Activated T-cell treated with anti-CD3 and anti-CD28 coated beads, Interleukin-2, amount 50 U/mL, for 72 hours (primary cell): Measurements from ENCODE around the gene CCSER1. TPM values are rescaled to one million over a fixed set of nuclear protein-coding genes. Genes with fewer than 3 reads are reported as not detected.

Source experiments
- ATAC-seq, 2 donors: fragments of 150-1000 bp; cut with Tn5 transposase; replicated peaks in 1 of 2; 2 replicates each; pipeline ENCODE4 v1.10.0; 2021; ENCODE audit warnings: moderate library complexity in 2 of 2, mild to moderate bottlenecking in 1 of 2
- DNase-seq, 2 donors: peaks; one replicate each; pipeline ENCODE4 v3.0.0; 2021 to 2022; ENCODE audit warnings: mixed read lengths in 1 of 2
- H3K27ac Mint-ChIP-seq: one replicate; pipeline ENCODE4 v1.8.0; 2022; ENCODE audit warnings: mild to moderate bottlenecking, moderate library complexity, mixed read lengths
- H3K27me3 Mint-ChIP-seq: one replicate; pipeline ENCODE4 v1.8.0; 2022; ENCODE audit warnings: low read depth, mixed read lengths
- H3K36me3 Mint-ChIP-seq, 2 donors: one replicate each; pipeline ENCODE4 v1.8.0; 2022; ENCODE audit warnings: mixed read lengths in 2 of 2, mild to moderate bottlenecking in 1 of 2; ENCODE audit not compliant: insufficient read depth in 2 of 2
- H3K4me1 Mint-ChIP-seq: one replicate; pipeline ENCODE4 v1.8.0; 2022; ENCODE audit warnings: low read depth, mixed read lengths
- H3K4me3 Mint-ChIP-seq, 2 donors: one replicate each; pipeline ENCODE4 v1.8.0; 2022; ENCODE audit warnings: mild to moderate bottlenecking in 2 of 2, mixed read lengths in 2 of 2, moderate library complexity in 2 of 2
- H3K9me3 Mint-ChIP-seq, 2 donors: one replicate each; pipeline ENCODE4 v1.8.0; 2022; ENCODE audit warnings: mixed read lengths in 2 of 2
- total RNA-seq, 2 donors: library from RNA; stranded (reverse); gene quantifications; one replicate each; pipeline ENCODE4 v1.2.3, GENCODE V29; 2022

The CCSER1 gene
- total RNA-seq, 2 donors from 2014 or later, result 0.09 TPM; not detected in 1

DNA sequence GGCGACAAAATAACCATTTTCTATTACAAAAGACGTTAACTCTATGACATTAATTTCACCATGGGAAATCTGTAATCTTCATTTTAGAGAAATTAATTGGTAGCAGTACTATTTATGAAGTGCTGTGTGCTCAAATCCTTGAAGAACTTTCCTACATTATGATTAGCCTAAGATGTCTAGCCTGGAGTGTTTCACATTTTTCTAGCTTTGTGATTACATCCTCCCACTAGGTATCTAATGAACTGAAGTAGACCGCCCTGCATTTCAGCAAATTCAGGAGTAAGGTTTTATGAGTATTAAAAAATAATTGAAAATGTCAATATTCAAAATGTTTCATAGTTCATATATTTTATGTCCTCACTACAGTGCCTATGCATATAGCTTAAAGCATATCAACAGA, 713.1 kb downstream of the CCSER1 start:
- Mint-ChIP-seq H3K9me3 (peaks cover 2 to 3% of the 10 kb centered on the region in 2 donors), H3K4me3 (no peak overlapping the region), H3K4me1 (no peaks in the 10 kb centered on the region), H3K36me3 (no peaks in the 10 kb centered on the region), H3K27me3 (no peaks in the 10 kb centered on the region), H3K27ac (no peak overlapping the region)
- no peak for ATAC-seq
- no peak for DNase-seq

DNA sequence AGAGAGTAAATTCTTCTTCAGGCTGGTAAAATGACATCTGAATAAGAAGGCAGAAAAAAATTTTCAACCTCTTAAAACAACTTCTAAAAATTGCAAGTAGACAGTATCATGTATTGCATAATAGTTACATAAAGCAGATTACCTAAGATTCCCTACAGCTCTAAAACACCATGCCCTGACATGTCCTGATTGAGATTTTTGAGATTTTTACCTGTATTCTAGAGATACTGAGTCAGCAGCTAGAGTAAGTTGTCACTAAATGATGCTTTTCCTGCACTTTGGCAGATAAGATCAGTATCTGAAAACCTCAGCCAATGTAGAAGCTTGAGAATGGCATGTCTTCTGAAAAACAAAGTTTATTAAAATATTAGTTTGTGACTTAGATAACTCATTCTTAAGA, 713.6 kb downstream of the CCSER1 start:
- H3K27me3 Mint-ChIP-seq, result no peaks in the 10 kb centered on the region
- ATAC-seq (no peak), DNase-seq (no peak)
- H3K9me3 Mint-ChIP-seq, result peaks cover 2 to 3% of the 10 kb centered on the region in 2 donors
- no peaks in the 10 kb centered on the region for H3K36me3 Mint-ChIP-seq
- H3K4me3 Mint-ChIP-seq, result no peak overlapping the region
- H3K4me1 Mint-ChIP-seq, result no peaks in the 10 kb centered on the region
- H3K27ac Mint-ChIP-seq, result no peak overlapping the region

DNA sequence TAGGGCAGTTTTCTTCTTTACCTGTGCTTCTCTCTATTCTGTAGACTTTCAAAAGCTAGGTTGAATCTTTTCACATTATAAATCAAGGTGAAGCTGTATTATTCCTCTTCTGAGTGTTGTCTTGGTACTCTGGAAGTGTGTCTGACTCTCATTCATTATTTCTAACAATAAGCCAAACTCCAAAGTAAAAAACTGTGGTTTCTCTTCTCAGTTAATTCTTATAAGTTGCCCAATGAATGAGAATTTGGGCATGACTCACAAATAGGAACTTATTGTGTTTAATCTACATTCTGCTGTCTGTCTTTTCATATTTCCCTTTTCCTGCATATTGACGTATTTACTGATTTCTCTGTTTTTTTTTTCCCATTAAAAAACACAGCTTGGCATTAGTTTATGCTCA, 714.5 kb downstream of the CCSER1 start:
- Mint-ChIP-seq H3K27me3 (no peaks in the 10 kb centered on the region), H3K27ac (no peak overlapping the region), H3K9me3 (peaks cover 2 to 3% of the 10 kb centered on the region in 2 donors), H3K4me1 (no peaks in the 10 kb centered on the region), H3K4me3 (no peak overlapping the region), H3K36me3 (no peaks in the 10 kb centered on the region)
- ATAC-seq, result no peak
- no peak for DNase-seq

DNA sequence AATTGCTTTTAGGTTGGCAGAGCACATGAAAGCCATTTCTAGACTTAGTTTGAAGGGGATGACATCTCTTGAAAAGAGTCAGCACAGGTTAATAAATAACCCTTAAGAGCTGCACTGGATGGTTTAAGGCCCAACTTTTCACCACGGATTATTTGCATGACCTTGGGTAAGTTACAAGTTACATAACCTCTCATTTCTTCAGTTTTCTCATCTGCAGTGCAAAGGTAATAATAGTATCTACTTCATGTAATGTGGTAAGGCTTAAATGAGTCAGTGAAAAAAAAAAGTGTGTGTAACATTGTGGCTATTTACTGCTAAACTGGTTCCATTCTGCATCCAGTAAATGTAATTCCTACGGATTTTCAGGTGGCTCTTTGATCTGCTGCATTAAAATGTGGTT, 715.8 kb downstream of the CCSER1 start:
- no peaks in the 10 kb centered on the region for H3K36me3 Mint-ChIP-seq
- H3K27ac Mint-ChIP-seq, result no peak overlapping the region
- H3K4me1 Mint-ChIP-seq, result no peaks in the 10 kb centered on the region
- ATAC-seq (no peak), DNase-seq (no peak)
- no peak overlapping the region for H3K4me3 Mint-ChIP-seq
- H3K27me3 Mint-ChIP-seq, result no peaks in the 10 kb centered on the region
- H3K9me3 Mint-ChIP-seq, result peaks cover 2 to 3% of the 10 kb centered on the region in 2 donors

DNA sequence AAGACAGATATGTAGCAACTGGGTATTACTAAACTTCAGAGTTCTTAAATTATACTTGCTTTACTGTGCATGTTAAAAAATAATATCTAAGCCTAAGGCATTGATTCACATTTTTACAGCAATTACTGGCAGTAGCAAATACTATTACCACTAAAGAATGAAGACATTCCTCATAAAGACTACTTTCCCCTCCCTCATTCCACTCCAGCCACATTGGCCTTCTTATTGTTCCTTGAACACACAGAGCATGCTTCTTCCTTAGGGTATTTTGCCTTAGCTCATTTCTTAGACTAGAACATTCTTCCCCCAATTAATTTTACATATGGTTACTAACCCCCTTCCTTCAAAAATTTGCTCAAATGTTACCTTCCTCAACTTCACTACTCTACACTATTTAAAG, 717.0 kb downstream of the CCSER1 start:
- Mint-ChIP-seq H3K4me1 (no peaks in the 10 kb centered on the region), H3K9me3 (peaks cover 4 to 8% of the 10 kb centered on the region in 2 donors), H3K4me3 (no peak overlapping the region), H3K36me3 (no peaks in the 10 kb centered on the region), H3K27ac (no peak overlapping the region), H3K27me3 (no peaks in the 10 kb centered on the region)
- DNase-seq (no peak), ATAC-seq (no peak)

DNA sequence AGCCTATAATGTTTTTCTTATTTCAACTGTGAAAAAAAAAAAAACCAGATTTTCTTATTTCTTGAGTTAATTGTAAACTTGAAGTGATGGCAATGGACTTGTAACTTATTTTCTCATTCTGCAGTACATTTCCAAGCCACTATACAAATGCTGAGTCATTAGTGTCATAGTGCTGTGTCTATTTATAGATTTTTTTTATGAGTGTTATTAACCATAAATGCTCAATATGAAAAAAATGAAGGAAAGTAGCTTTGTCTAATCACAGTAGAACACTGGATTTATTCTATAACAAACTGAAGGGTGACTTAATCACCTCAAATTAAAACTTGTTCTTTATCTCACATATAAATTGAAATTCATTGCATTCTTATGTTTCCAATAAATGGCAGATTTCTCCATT, 718.6 kb downstream of the CCSER1 start:
- no peak for ATAC-seq
- no peak overlapping the region for H3K4me3 Mint-ChIP-seq
- H3K9me3 Mint-ChIP-seq, result peaks cover 4 to 8% of the 10 kb centered on the region in 2 donors
- no peaks in the 10 kb centered on the region for H3K36me3 Mint-ChIP-seq
- H3K27ac Mint-ChIP-seq, result no peak overlapping the region
- H3K27me3 Mint-ChIP-seq, result no peaks in the 10 kb centered on the region
- no peak for DNase-seq
- H3K4me1 Mint-ChIP-seq, result no peaks in the 10 kb centered on the region

DNA sequence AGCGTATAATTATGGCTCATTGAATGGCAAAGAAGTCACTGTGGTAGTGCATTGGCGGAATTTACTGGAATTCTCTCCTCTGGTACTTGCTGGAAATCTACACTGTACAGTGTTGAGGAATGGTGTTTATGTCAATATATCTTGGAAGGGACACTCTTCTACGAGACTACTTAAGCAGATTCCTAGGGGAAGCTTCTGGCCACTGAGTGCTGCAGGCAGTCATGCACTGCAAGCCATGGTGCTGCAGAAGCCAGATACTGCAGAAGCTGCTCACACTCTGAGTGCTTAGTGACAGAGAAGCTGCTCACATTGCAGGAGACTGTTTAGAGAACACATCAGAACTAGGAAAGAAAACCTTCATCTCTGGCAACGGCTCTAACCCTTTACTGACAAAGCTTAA, 725.0 kb downstream of the CCSER1 start:
- no peak overlapping the region for H3K4me3 Mint-ChIP-seq

DNA sequence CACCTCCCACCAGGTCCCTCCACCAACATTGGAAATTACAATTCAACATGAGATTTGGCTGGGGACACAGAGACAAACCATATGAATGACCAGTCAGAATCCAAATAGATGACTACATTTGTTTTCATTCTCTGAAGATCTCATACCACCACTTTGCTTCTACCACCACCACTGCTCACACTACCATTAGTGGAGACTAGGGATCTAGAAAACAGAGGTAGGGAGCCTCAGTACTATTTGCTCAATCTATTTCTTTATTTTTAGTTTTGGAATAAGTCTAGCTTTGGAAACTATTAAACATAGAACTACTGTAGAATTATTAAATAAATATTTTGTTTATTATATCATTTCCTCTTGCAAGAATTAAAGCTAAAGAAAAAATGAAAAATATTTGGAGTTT, 727.9 kb downstream of the CCSER1 start:
- Mint-ChIP-seq H3K27me3 (no peaks in the 10 kb centered on the region), H3K36me3 (peaks cover 0 to 1% of the 10 kb centered on the region in 2 donors)

More for the DNA sequence above, 725.0 kb downstream of the CCSER1 start:
- DNase-seq (no peak), ATAC-seq (no peak)
- H3K27me3 Mint-ChIP-seq, result no peaks in the 10 kb centered on the region
- peaks cover 3 to 10% of the 10 kb centered on the region in 2 donors for H3K9me3 Mint-ChIP-seq
- H3K27ac Mint-ChIP-seq, result no peak overlapping the region
- H3K4me1 Mint-ChIP-seq, result no peaks in the 10 kb centered on the region
- peaks cover 0 to 1% of the 10 kb centered on the region in 2 donors for H3K36me3 Mint-ChIP-seq

DNA sequence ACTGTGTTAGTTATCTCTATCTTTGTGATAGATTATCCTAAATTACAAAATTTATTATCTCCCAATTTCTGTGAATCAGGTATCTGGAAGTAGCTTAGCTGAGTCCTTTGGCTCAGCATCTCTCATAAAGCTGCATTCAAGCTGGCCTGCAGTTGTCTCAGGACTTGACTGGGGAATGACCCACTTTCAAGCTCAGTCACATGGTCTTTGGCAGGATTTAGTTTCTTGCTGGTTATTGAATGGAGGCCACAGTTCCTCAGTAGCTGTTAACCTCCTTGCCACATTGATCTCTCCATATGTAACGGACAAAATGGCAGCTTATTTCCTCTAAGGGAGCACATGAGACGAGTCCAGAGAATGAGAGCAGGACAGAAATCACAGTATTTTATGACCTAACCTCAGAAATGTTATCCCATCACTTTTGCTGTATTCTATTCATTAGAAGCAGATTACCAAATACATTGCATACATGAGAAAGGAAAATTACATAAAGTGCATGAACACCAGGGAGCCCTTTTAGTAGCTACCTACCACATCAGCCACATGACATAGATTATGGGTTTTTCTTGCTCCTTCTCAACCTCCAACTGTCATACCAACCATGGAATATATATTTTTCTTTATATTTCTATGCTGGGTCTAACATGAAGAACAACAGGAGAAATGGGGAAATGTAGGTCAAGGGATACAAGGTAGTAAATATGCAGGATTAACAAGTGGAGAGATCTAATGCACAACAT, 730.1 kb downstream of the CCSER1 start:
- Mint-ChIP-seq H3K36me3 (no peaks in the 10 kb centered on the region), H3K27me3 (no peaks in the 10 kb centered on the region), H3K4me1 (no peaks in the 10 kb centered on the region), H3K9me3 (peaks cover 2 to 4% of the 10 kb centered on the region in 2 donors), H3K27ac (no peak overlapping the region), H3K4me3 (no peak overlapping the region)
- ATAC-seq (no peak), DNase-seq (no peak)

More for the DNA sequence above, 727.9 kb downstream of the CCSER1 start:
- Mint-ChIP-seq H3K27ac (no peak overlapping the region), H3K4me1 (no peaks in the 10 kb centered on the region), H3K4me3 (no peak overlapping the region), H3K9me3 (peaks cover 2 to 5% of the 10 kb centered on the region in 2 donors)
- no peak for ATAC-seq
- no peak for DNase-seq

DNA sequence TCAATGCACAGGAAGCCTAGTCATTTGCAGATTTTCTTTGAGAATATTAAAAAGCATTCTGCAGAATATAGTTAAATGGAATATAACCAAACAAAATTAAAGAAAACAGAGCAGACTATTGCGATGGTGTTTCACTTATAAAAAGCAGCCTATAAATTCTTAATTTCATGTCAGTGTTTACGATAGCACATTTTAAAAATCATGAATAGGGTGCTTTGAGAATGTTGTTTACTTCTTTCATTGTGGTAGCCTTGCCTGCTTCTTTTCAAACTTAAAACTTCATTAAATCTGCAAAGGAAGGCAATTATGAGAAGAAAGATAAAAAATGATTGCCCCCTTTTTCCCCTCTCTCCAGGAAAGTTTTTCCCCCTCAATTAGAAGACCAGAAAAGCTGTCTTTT, 748.6 kb downstream of the CCSER1 start:
- Mint-ChIP-seq H3K27ac (no peak overlapping the region), H3K4me1 (no peaks in the 10 kb centered on the region), H3K9me3 (peaks cover 9 to 10% of the 10 kb centered on the region in 2 donors), H3K4me3 (no peak overlapping the region), H3K27me3 (no peaks in the 10 kb centered on the region), H3K36me3 (no peaks in the 10 kb centered on the region)
- no peak for DNase-seq
- ATAC-seq, result no peak

DNA sequence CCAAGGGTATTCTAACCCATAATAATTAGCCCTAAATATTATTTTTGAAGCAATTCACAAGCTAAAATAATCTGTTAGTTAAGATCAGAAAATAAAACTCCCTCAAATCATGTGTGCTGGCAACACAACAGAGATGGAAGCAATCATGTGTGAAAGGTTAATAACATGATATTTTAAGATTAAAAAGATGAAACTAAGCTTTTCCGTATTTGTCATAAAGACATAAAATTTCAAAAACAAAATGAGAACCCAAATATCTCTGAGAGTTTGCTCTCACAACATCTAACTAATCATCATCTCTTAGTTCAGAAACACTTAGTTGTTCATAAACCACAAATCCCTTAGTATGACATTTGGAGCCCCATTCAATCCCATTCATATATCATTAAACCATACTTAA, 749.1 kb downstream of the CCSER1 start:
- H3K27ac Mint-ChIP-seq, result no peak overlapping the region
- no peak overlapping the region for H3K4me3 Mint-ChIP-seq
- H3K9me3 Mint-ChIP-seq, result peaks cover 9 to 12% of the 10 kb centered on the region in 2 donors
- H3K36me3 Mint-ChIP-seq, result no peaks in the 10 kb centered on the region
- ATAC-seq (no peak), DNase-seq (no peak)
- no peaks in the 10 kb centered on the region for H3K27me3 Mint-ChIP-seq
- H3K4me1 Mint-ChIP-seq, result no peaks in the 10 kb centered on the region

DNA sequence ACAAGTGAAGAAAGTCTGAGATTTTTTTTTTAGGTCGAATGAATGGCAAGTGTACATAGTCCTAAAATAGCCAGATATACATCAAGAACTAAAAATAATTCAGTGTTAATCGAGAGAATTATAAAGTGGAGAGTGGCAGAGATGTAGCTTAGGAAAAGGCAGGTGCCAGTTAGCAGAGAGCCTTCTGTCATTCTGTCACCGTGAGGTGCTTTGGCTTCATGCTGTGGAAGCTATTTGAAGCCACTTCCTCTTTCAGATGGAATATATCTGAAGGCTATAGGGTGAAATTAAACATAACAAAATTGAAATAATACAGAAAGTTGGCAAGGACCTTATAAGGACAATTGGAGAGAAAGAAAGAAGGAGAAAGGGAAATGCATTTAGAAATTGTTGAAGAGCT, 756.3 kb downstream of the CCSER1 start:
- Mint-ChIP-seq H3K9me3 (peaks cover 5 to 11% of the 10 kb centered on the region in 2 donors), H3K36me3 (no peaks in the 10 kb centered on the region), H3K27me3 (no peaks in the 10 kb centered on the region), H3K4me3 (no peak overlapping the region), H3K4me1 (no peaks in the 10 kb centered on the region), H3K27ac (no peak overlapping the region)
- no peak for DNase-seq
- no peak for ATAC-seq

DNA sequence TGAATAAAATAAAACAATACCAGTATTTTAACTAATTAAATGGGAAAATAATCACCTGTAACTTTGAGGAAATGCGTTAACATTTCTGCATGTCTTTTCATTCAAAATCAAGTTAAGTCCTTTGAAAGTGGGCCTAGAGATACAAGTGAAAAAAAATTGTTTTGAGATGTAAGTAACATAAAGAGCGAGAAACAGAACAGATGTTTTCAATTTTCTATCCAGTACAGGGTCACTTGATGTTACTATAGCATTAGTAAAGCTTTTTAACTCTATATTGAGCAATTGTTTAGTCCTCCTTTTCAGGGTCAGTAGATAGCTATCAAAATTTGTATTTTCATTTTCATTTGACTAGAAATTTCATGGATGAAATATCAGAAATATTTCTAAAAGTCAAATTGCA, 761.4 kb downstream of the CCSER1 start:
- ATAC-seq (no peak), DNase-seq (no peak)
- H3K9me3 Mint-ChIP-seq, result peaks cover 0 to 5% of the 10 kb centered on the region in 2 donors
- H3K27ac Mint-ChIP-seq, result no peak overlapping the region
- H3K4me3 Mint-ChIP-seq, result no peak overlapping the region
- no peaks in the 10 kb centered on the region for H3K36me3 Mint-ChIP-seq
- H3K27me3 Mint-ChIP-seq, result no peaks in the 10 kb centered on the region
- H3K4me1 Mint-ChIP-seq, result no peaks in the 10 kb centered on the region

DNA sequence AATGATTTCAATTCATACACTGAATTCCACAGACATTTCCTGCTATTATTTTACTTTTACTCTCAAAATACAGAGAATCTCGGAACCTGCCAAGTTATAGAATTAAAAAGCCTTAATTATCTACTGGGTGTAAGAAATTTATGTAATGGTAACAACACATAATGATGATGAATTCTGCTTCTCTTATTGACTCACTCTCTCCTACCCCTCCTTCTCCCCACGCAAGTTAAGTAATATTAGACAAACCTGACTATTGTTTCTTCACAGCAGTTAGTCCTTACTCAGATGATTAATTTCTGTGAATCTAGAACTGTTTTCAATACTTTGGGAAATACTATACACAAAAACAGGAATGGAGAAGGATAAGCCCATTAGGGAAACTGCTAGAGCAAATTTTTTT, 762.0 kb downstream of the CCSER1 start:
- DNase-seq, result no peak
- Mint-ChIP-seq H3K9me3 (peaks cover 0 to 2% of the 10 kb centered on the region in 2 donors), H3K4me3 (no peak overlapping the region), H3K36me3 (no peaks in the 10 kb centered on the region), H3K4me1 (no peaks in the 10 kb centered on the region), H3K27me3 (no peaks in the 10 kb centered on the region), H3K27ac (no peak overlapping the region)
- no peak for ATAC-seq
